Spinal cord (tissue), 10 donors: ENCODE measurements around the gene TBX4. TPM values are rescaled to one million over a fixed set of nuclear protein-coding genes. Genes with fewer than 3 reads are reported as not detected.

ENCODE experiments used
- DNase-seq, 6 donors: peaks; one replicate each; pipeline versions ENCODE4 v3.0.0 to v3.0.0-alpha.2; 2013 to 2015; ENCODE audit warnings: low spot score in 6 of 6, low read depth in 4 of 6
- H3K27ac ChIP-seq: one replicate; pipeline ENCODE4 v1.5.1; 2013; ENCODE audit warnings: low read depth, low read length, control low read depth
- H3K27me3 ChIP-seq: one replicate; pipeline ENCODE4 v1.6.1; 2013; ENCODE audit warnings: low read length; ENCODE audit not compliant: control insufficient read depth, insufficient read depth
- H3K36me3 ChIP-seq: one replicate; pipeline ENCODE4 v1.6.1; 2013; ENCODE audit warnings: low read length; ENCODE audit not compliant: control insufficient read depth, insufficient read depth
- H3K4me1 ChIP-seq: one replicate; pipeline ENCODE4 v1.6.1; 2013; ENCODE audit warnings: low read length; ENCODE audit not compliant: control insufficient read depth, insufficient read depth
- H3K4me3 ChIP-seq: one replicate; pipeline ENCODE4 v1.5.1; 2013; ENCODE audit warnings: low read depth, low read length, control low read depth
- H3K9me3 ChIP-seq: one replicate; pipeline ENCODE4 v1.6.1; 2013; ENCODE audit warnings: low read length; ENCODE audit not compliant: control insufficient read depth, insufficient read depth
- WGBS: methylation state at CpG from one replicate; pipeline ENCODE4 v1.1.5; 2013; ENCODE audit warnings: missing lambda C conversion rate; ENCODE audit not compliant: insufficient coverage; 5-methylcytosine and 5-hydroxymethylcytosine counted together
- polyA plus RNA-seq, 2 donors: library from polyadenylated mRNA; unstranded; fragments of 120-200 nt; gene quantifications; one replicate each; pipeline ENCODE4 v1.2.1, GENCODE V29; 2013; ENCODE audit not compliant: insufficient read length in 2 of 2
- total RNA-seq, 2 donors: library from RNA; depleted of rRNA in 1 of 2; stranded (reverse); fragments of 120-200 nt in 1 of 2; fragments of >200 nt in 1 of 2; gene quantifications; one replicate each; pipeline versions ENCODE4 v1.2.3 to v1.2.4, GENCODE V29; 2013 to 2014
- donor health status: healthy.

The TBX4 gene
- total and polyA plus RNA-seq, 4 donors: not detected

DNA sequence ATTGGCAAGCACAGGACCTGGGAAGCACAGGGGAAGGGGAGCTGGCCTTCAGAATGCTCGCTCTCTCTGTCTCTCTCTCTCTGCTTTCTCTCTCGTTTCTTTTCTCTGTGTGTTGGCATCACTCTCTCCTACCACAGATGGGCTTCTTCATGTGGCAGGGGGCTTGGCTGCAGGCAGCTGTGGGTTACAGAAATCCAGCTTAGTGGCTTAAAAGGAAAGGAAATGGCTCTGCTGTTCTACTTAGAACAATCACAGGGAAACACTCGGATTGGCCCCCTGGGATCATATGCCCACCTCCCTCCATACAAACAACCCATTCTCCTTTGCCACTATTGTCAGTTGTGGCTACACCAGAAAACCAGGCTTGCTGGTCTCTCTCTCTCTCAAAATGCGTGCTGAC is 32.2 kb upstream of the TBX4 start:
- Histone ChIP-seq H3K4me1 (peaks cover 13% of the 10 kb centered on the region), H3K4me3 (no peak overlapping the region), H3K36me3 (no peaks in the 10 kb centered on the region), H3K27ac (no peak overlapping the region), H3K9me3 (no peaks in the 10 kb centered on the region), H3K27me3 (peaks cover 4% of the 10 kb centered on the region)
- no peak for DNase-seq
- WGBS: 55% methylated on average over 2 of the region's 4 CpGs

DNA sequence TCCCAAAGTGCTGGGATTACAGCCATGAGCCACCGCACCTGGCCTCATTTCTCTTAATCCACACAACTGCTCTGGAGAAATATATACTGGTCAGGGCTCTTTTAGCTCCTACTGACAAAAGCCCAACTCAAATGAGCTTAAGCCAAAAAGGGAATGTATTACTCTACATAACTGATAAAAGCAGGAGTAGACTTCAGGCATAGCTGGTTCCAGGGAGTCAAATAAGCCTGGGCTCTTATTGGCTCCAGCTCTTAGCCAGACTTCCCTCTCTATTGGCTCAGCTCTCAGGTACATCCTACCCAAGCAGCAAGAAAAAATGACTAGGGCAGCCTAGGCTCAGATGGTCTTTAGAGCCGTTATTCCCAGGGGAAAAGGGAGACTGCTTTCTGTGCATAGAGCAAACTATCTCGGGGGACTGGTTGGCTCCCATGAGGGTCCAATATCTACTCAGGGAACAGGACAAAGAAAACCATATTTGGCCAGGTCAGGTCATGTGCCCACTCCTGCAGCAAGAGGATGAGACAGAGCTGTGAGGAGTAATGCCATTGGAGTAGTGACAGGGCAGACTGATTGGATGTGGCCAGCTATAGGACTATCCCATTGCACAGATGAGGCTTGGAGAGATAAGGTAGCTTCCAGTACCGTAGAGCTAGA is 31.4 kb upstream of the TBX4 start:
- H3K36me3 ChIP-seq: no peaks in the 10 kb centered on the region
- WGBS: 97% methylated on average over 3 of the region's 4 CpGs
- H3K4me3 ChIP-seq: no peak overlapping the region
- no peak for DNase-seq
- H3K27me3 ChIP-seq: peaks cover 6% of the 10 kb centered on the region
- no peak overlapping the region for H3K27ac ChIP-seq
- H3K4me1 ChIP-seq: peaks cover 13% of the 10 kb centered on the region
- no peaks in the 10 kb centered on the region for H3K9me3 ChIP-seq

DNA sequence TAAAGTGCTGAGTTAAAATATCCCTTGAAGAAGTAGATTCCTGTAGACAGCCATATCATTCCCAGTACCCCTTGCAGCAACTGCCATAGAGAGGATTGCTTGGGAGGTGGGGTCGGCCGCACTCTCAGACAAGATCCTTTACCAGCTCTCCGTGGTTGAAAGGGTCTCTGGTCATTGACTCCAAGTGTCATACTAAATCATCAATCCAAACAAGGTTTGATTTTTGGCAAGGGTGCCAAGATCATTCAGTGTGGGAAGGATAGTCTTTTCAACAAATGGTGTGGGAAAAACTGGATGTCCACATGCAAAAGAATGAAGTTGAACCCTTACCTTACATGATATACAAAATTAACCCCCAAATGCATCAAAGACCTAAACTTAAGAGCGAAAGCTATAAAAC is 30.8 kb upstream of the TBX4 start:
- no peak for DNase-seq
- Histone ChIP-seq H3K36me3 (no peaks in the 10 kb centered on the region), H3K4me1 (peaks cover 10% of the 10 kb centered on the region), H3K4me3 (no peak overlapping the region), H3K27me3 (peaks cover 8% of the 10 kb centered on the region), H3K9me3 (no peaks in the 10 kb centered on the region), H3K27ac (no peak overlapping the region)
- no CpG with 5 or more reads among the region's 4 CpGs for WGBS

- Histone ChIP-seq H3K27me3 (peaks cover 8% of the 10 kb centered on the region), H3K9me3 (no peaks in the 10 kb centered on the region), H3K4me3 (no peak overlapping the region), H3K27ac (no peak overlapping the region), H3K36me3 (no peaks in the 10 kb centered on the region), H3K4me1 (peaks cover 2% of the 10 kb centered on the region)
- 100% methylated on average over 2 of the region's 5 CpGs for WGBS
- no peak for DNase-seq
Observed at GRCh38 chr17:61422116-61422799, 30.0 kb upstream of the TBX4 start.

GRCh38 chr17:61422869-61423268 is 29.4 kb upstream of the TBX4 start:
- H3K27me3 ChIP-seq: peaks cover 8% of the 10 kb centered on the region
- no peak for DNase-seq
- WGBS: no CpG with 5 or more reads among the region's 2 CpGs
- H3K27ac ChIP-seq: no peak overlapping the region
- H3K36me3 ChIP-seq: no peaks in the 10 kb centered on the region
- no peaks in the 10 kb centered on the region for H3K9me3 ChIP-seq
- no peaks in the 10 kb centered on the region for H3K4me1 ChIP-seq
- H3K4me3 ChIP-seq: no peak overlapping the region

GRCh38 chr17:61423967-61424649 is 28.1 kb upstream of the TBX4 start:
- DNase-seq: no peak
- H3K9me3 ChIP-seq: no peaks in the 10 kb centered on the region
- WGBS: 78% methylated on average over 5 of the region's 10 CpGs
- H3K27ac ChIP-seq: no peak overlapping the region
- peaks cover 8% of the 10 kb centered on the region for H3K27me3 ChIP-seq
- no peaks in the 10 kb centered on the region for H3K36me3 ChIP-seq
- no peaks in the 10 kb centered on the region for H3K4me1 ChIP-seq
- H3K4me3 ChIP-seq: no peak overlapping the region

- H3K9me3 ChIP-seq: no peaks in the 10 kb centered on the region
- H3K27me3 ChIP-seq: peaks cover 4% of the 10 kb centered on the region
- 54% methylated on average over 11 of the region's 11 CpGs for whole genome bisulfite sequencing
- H3K36me3 ChIP-seq: no peaks in the 10 kb centered on the region
- no peak overlapping the region for H3K4me3 ChIP-seq
- H3K4me1 ChIP-seq: no peaks in the 10 kb centered on the region
- no peak for DNase-seq
- no peak overlapping the region for H3K27ac ChIP-seq
Observed at GRCh38 chr17:61425682-61426481, 26.3 kb upstream of the TBX4 start.

- 90% methylated on average over 7 of the region's 10 CpGs for WGBS
- H3K36me3 ChIP-seq: no peaks in the 10 kb centered on the region
- no peak overlapping the region for H3K27ac ChIP-seq
- no peak overlapping the region for H3K4me3 ChIP-seq
- no peak for DNase-seq
- H3K9me3 ChIP-seq: no peaks in the 10 kb centered on the region
- peaks cover 4% of the 10 kb centered on the region for H3K27me3 ChIP-seq
- no peaks in the 10 kb centered on the region for H3K4me1 ChIP-seq
Observed at GRCh38 chr17:61426482-61427304, 25.5 kb upstream of the TBX4 start.

- Histone ChIP-seq H3K4me3 (no peak overlapping the region), H3K36me3 (no peaks in the 10 kb centered on the region), H3K27ac (no peak overlapping the region), H3K9me3 (no peaks in the 10 kb centered on the region), H3K4me1 (no peaks in the 10 kb centered on the region), H3K27me3 (peaks cover 4% of the 10 kb centered on the region)
- no peak for DNase-seq
Observed at GRCh38 chr17:61427567-61427966, 24.7 kb upstream of the TBX4 start.
